ENCODE results near the gene IFITM5. TPM values are rescaled to one million over a fixed set of nuclear protein-coding genes. Genes with fewer than 3 reads are reported as not detected.

Gene IFITM5
- total and polyA plus RNA-seq, 9 donors: not detected

DNA sequence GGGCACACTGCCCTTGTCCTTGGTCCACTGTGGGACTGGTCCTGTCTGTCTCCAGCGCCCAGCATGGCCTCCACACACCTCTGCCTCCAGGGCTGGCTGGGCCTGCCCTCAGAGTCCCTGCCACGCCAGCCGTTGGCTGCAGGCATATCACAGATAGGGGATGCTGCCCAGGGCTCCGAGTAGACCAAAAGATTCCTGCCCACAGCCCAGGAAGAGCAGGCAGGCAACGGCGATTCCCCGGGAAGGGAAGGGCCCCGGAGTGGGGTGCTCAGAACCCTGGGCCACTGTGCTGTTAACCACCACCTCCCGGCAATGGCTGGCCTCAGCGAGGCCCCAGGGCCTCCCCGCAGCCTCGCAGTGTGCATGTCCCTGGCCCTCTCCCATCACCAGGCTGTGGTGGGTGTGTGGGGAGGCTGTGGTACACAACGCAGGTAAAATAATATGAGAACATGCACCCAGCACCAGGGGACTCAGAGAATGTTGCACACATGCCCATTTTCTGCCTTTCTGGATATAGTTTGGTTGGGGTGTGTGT, 2.2 kb downstream of the IFITM5 start:
- no peaks in the 10 kb centered on the region for H3K9me3 ChIP-seq
- WGBS, 3 donors: 55 to 72% (median 67%) methylated on average over 13 of the region's 13 CpGs
- no peaks in the 10 kb centered on the region for H3K36me3 ChIP-seq
- TF ChIP-seq POLR2A (IDR thresholded peaks at IDR 0.05) (no peak), EP300 (IDR thresholded peaks at IDR 0.05) (no peak)
- TF ChIP-seq, protein P1, sequence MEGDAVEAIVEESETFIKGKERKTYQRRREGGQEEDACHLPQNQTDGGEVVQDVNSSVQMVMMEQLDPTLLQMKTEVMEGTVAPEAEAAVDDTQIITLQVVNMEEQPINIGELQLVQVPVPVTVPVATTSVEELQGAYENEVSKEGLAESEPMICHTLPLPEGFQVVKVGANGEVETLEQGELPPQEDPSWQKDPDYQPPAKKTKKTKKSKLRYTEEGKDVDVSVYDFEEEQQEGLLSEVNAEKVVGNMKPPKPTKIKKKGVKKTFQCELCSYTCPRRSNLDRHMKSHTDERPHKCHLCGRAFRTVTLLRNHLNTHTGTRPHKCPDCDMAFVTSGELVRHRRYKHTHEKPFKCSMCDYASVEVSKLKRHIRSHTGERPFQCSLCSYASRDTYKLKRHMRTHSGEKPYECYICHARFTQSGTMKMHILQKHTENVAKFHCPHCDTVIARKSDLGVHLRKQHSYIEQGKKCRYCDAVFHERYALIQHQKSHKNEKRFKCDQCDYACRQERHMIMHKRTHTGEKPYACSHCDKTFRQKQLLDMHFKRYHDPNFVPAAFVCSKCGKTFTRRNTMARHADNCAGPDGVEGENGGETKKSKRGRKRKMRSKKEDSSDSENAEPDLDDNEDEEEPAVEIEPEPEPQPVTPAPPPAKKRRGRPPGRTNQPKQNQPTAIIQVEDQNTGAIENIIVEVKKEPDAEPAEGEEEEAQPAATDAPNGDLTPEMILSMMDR (IDR thresholded peaks at IDR 0.05): no peak
- H3K27ac ChIP-seq: no peak overlapping the region
- no peaks in the 10 kb centered on the region for H3K4me1 ChIP-seq (ENCODE audit: insufficient read depth)
- H3K4me3 ChIP-seq: no peak overlapping the region
- no peaks in the 10 kb centered on the region for H3K27me3 ChIP-seq
- DNase-seq: peak in 1 of 5 donors; percentile 38
- intact Hi-C loops (cut with DNase I): loop anchor here in 1 of 4 donors (5.0 kb wide), 1 partner anchor 215 kb away; no protein-coding TSS in a partner anchor

DNA sequence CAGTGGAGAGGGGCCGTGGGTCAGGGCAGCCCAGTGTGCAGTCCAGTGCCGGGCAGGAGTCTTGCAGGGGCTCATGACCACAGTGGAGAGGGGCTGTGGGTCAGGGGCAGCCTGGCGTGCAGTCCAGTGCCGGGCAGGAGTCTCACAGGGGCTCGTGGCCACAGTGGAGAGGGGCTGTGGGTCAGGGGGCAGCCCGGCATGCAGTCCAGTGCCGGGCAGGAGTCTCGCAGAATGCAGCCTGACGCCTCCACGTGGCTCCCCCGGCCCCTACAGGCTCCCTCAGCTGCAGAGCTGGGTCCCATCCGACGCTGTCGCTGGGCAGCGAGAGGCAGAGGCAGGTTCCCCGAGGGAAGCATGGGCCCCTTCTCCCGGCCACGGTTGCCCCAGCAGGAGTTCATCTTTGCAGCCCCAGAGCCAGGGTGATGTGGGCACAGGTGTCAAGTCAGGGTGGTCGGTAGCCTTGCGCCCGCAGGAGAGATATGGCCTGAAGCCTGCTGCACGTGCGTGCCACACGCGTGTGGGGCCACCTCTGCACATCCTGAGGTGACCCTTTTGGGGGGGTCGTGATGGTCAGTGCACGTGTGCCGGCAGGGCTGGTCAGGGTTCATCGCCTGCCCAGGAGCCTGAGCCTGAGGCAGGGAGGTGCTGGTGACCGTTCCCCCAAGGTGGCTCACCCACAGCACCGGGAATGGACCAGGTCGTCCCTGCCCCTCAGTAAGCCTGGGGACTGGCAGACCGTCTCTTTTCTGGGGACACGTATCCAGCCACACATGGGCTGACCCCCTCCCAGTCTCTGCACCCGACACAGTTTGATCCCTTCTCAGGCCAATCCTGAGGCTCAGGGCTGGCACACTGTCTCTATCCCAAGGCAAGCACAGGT, 2.9 kb downstream of the IFITM5 start:
- no peaks in the 10 kb centered on the region for H3K36me3 ChIP-seq
- H3K27me3 ChIP-seq: no peaks in the 10 kb centered on the region
- 50 to 55% (median 54%) methylated on average over 34 to 35 of the region's 35 CpGs for WGBS, 3 donors
- peak in 2 of 5 donors; percentile 16 to 37 for DNase-seq
- no peak overlapping the region for H3K4me3 ChIP-seq
- intact Hi-C loops (cut with DNase I): loop anchor here in 1 of 4 donors (5.0 kb wide), 1 partner anchor 216 kb away; no protein-coding TSS in a partner anchor
- no peaks in the 10 kb centered on the region for H3K9me3 ChIP-seq
- H3K4me1 ChIP-seq (ENCODE audit: insufficient read depth): no peaks in the 10 kb centered on the region
- H3K27ac ChIP-seq: no peak overlapping the region
- TF ChIP-seq EP300 (IDR thresholded peaks at IDR 0.05): no peak
- no peak for TF ChIP-seq POLR2A (IDR thresholded peaks at IDR 0.05)
- TF ChIP-seq, protein P1 (IDR thresholded peaks at IDR 0.05): no peak

DNA sequence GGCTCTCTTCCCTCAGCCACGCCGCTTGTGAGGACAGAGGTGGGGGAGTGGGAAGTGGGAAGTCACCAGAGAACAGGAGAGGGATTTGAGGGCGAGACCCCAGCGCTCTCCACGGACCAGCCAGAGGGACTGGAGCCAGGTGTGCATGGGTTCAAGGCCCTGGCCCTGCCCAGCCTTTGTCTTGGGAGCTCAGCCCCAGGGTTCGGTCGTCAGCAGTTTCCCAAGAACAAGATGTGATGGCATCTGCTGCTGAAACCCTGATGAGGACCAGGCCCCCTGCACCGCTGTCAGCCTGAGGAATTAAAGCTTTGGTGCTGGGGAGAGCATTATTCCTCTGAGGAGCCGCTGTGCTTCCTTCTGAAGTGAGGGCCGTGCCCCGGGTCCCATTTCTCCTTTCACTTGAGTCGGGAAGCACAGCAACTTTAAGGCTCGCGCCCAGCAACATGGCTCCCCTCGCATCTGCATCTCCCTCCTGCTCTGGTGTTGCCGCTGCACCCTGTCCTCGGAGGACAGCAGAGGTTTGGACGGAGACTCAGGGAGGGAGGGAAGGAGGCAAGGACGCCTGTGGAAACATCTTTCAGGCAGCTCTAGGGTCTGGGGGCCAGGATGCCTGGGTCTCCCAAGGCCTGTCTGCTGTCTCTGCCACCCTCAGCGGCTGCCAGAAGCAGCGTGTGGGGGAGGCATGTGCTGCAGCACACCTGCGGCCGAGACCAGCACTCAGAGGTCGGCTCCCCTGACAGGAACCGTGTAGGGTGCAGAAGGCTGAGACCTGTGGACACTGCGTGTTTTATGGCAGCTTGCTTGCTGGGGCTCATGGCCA, 3.8 kb downstream of the IFITM5 start:
- intact Hi-C loops (cut with DNase I): loop anchor here in 1 of 4 donors (5.0 kb wide), 1 partner anchor 217 kb away; no protein-coding TSS in a partner anchor
- Histone ChIP-seq H3K27me3 (no peaks in the 10 kb centered on the region), H3K9me3 (no peaks in the 10 kb centered on the region), H3K4me1 (ENCODE audit: insufficient read depth) (no peaks in the 10 kb centered on the region), H3K27ac (no peak overlapping the region), H3K36me3 (no peaks in the 10 kb centered on the region), H3K4me3 (no peak overlapping the region)
- WGBS, 3 donors: 42 to 56% (median 54%) methylated on average over 26 of the region's 26 CpGs
- peak in 3 of 5 donors; percentile 19 to 75 (median 51) for DNase-seq
- TF ChIP-seq POLR2A (IDR thresholded peaks at IDR 0.05) (no peak), EP300 (IDR thresholded peaks at IDR 0.05) (no peak)
- TF ChIP-seq, protein P1 (IDR thresholded peaks at IDR 0.05): no peak

DNA sequence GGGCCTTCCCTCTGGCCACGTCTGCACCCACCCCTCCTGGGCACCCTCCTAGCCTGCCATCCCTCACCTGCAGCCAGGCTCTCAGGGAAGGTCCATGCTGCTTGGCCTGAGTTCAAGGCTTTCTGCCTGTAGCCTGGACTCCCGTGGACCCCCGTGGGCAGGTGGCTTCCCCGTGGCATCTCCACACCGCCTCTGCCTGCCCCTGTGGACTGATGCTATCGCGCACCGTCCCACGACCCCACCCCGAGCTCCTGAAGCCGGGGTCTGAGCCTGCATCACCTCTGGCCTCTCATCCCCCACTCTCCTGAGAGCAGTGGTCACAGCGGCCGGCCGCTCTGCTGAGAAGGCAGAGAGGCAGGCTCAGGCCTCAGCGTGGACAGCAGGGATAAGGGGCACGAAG, 4.5 kb downstream of the IFITM5 start:
- 82 to 89% (median 86%) methylated on average over 16 of the region's 16 CpGs for WGBS, 3 donors
- TF ChIP-seq POLR2A (IDR thresholded peaks at IDR 0.05) (no peak), EP300 (IDR thresholded peaks at IDR 0.05) (no peak)
- TF ChIP-seq, protein P1 (IDR thresholded peaks at IDR 0.05): no peak
- Histone ChIP-seq H3K9me3 (no peaks in the 10 kb centered on the region), H3K27ac (no peak overlapping the region), H3K27me3 (no peaks in the 10 kb centered on the region), H3K4me3 (no peak overlapping the region), H3K36me3 (no peaks in the 10 kb centered on the region), H3K4me1 (ENCODE audit: insufficient read depth) (no peaks in the 10 kb centered on the region)
- intact Hi-C loops (cut with DNase I): loop anchor here in 2 of 4 donors (5.0 kb wide), 3 partner anchors 73 to 218 kb away; partner anchors contain the start of gene B4GALNT4 (in 1 of the 2)
- peak in 2 of 5 donors; percentile 17 to 46 for DNase-seq

All from ovary (tissue), 9 donors.